HCT116 (cell line): ENCODE measurements around the gene ATP13A2. TPM values are rescaled to one million over a fixed set of nuclear protein-coding genes. Genes with fewer than 3 reads are reported as not detected.

Experiments used
- ATAC-seq: fragments of 200-7000 bp; cut with Tn5 transposase; 2 replicates; pipeline ENCODE4 v1.9.1; 2020; ENCODE audit warnings: mild to moderate bottlenecking, moderate library complexity
- BruUV-seq: library from RNA; stranded (reverse); fragments of 400-500 nt; replicated peaks from 2 replicates; lab custom pipeline; 2021; lab: Mats Ljungman, UMichigan
- CTCF ChIA-PET: fragments of 300-600 bp; sonication (Branson Sonifier 250); formaldehyde crosslinking; loops from one replicate; lab custom pipeline; 2021; ENCODE audit warnings: antibody characterized with exemption; lab: Charles Lee
- POLR2A ChIA-PET: fragments of 300-600, 350-600 bp; sonication (Branson Sonifier 250); formaldehyde crosslinking; loops from one replicate; lab custom pipeline; 2021; ENCODE audit warnings: antibody characterized with exemption; lab: Charles Lee
- RAD21 ChIA-PET, 2 experiments: fragments of 300-600 bp; sonication (Branson Sonifier 250); formaldehyde crosslinking; loops; one replicate each; lab custom pipeline; 2023; ENCODE audit warnings: low total read pairs in 2 of 2; ENCODE audit not compliant: uncharacterized antibody in 2 of 2, unreplicated experiment in 2 of 2, low non-redundant PET in 1 of 2; lab: Charles Lee
- DNase-seq: peaks from one replicate; pipeline ENCODE4 v3.0.0-alpha.2; 2010; ENCODE audit warnings: low read depth, low spot score
- H2AFZ ChIP-seq: fragments of 200-600 bp; shearing (Covaris generic), sonication (generic); 2 replicates; pipeline ENCODE4 v1.6.1; 2017; ENCODE audit warnings: low read depth, mixed run types, mixed read lengths, antibody characterized with exemption, low read length; ENCODE audit not compliant: poor library complexity, severe bottlenecking
- H3K27ac ChIP-seq: 2 replicates; pipeline ENCODE4 v1.5.1; 2012; ENCODE audit warnings: low read depth, low read length
- H3K27me3 ChIP-seq: fragments of 200-600 bp; sonication (generic); 2 replicates; pipeline ENCODE4 v1.6.1; 2016; ENCODE audit warnings: mixed run types, low read length, mixed read lengths; ENCODE audit not compliant: insufficient read depth
- H3K36me3 ChIP-seq, 2 experiments: fragments of 200-500 bp in 1 of 2; fragments of 200-600 bp in 1 of 2; sonication (Bioruptor generic) in 1 of 2; sonication (generic) in 1 of 2; 2 replicates each; pipeline versions ENCODE4 v1.5.1 to v1.6.1; 2014 to 2016; ENCODE audit warnings: low read length in 2 of 2, inconsistent platforms in 1 of 2, mixed read lengths in 1 of 2, mixed run types in 1 of 2; ENCODE audit not compliant: insufficient read depth in 2 of 2, control insufficient read depth in 1 of 2
- H3K4me1 ChIP-seq, 2 experiments: fragments of 200-600 bp in 1 of 2; sonication (generic) in 1 of 2; 2 replicates each; pipeline versions ENCODE4 v1.5.1 to v1.6.1; 2012 to 2017; ENCODE audit warnings: low read length in 2 of 2, inconsistent platforms in 1 of 2, mild to moderate bottlenecking in 1 of 2, mixed read lengths in 1 of 2, mixed run types in 1 of 2, moderate library complexity in 1 of 2; ENCODE audit not compliant: insufficient read depth in 2 of 2, control insufficient read depth in 1 of 2
- H3K4me2 ChIP-seq: fragments of 200-600 bp; sonication (generic); 2 replicates; pipeline ENCODE4 v1.6.1; 2017; ENCODE audit warnings: mixed run types, low read length, mixed read lengths
- H3K4me3 ChIP-seq, 2 experiments: fragments of 200-600 bp in 1 of 2; sonication (generic) in 1 of 2; replicated peaks in 1 of 2; 2 replicates each; pipeline ENCODE4 v1.5.1; 2011 to 2016; ENCODE audit warnings: low read length in 2 of 2, control low read depth in 1 of 2, low read depth in 1 of 2, mild to moderate bottlenecking in 1 of 2, mixed read lengths in 1 of 2, mixed run types in 1 of 2
- H3K79me2 ChIP-seq: fragments of 200-600 bp; sonication (generic); 2 replicates; pipeline ENCODE4 v1.6.1; 2017; ENCODE audit warnings: mild to moderate bottlenecking, mixed run types, low read length, moderate library complexity, mixed read lengths; ENCODE audit not compliant: insufficient read depth
- H3K9ac ChIP-seq: fragments of 200-600 bp; sonication (generic); 2 replicates; pipeline ENCODE4 v1.6.1; 2016; ENCODE audit warnings: low read length, mixed read lengths
- H3K9me2 ChIP-seq: fragments of 200-600 bp; sonication (generic), shearing (Covaris generic); 2 replicates; pipeline ENCODE4 v1.6.1; 2017; ENCODE audit warnings: mixed run types, mild to moderate bottlenecking, moderate library complexity; ENCODE audit not compliant: insufficient read depth
- H3K9me3 ChIP-seq, 2 experiments: fragments of 200-500 bp in 1 of 2; fragments of 200-600 bp in 1 of 2; sonication (Bioruptor generic) in 1 of 2; sonication (generic) in 1 of 2; 2 replicates each; pipeline ENCODE4 v1.6.1; 2014 to 2017; ENCODE audit warnings: low read length in 2 of 2, mixed read lengths in 2 of 2, inconsistent platforms in 1 of 2, low read depth in 1 of 2, mild to moderate bottlenecking in 1 of 2, mixed run types in 1 of 2, moderate library complexity in 1 of 2; ENCODE audit not compliant: control insufficient read depth in 1 of 2, insufficient read depth in 1 of 2
- H4K20me1 ChIP-seq: fragments of 200-600 bp; sonication (generic), shearing (Covaris generic); 2 replicates; pipeline ENCODE4 v1.6.1; 2017; ENCODE audit warnings: mixed run types, mild to moderate bottlenecking, moderate library complexity; ENCODE audit not compliant: insufficient read depth
- ATF3 ChIP-seq: IDR thresholded peaks from 2 replicates; pipeline ENCODE4 v1.6.1; 2012
- CBX3 ChIP-seq: IDR thresholded peaks from 2 replicates; pipeline ENCODE4 v1.6.1; 2012; ENCODE audit warnings: low read depth
- EGR1 ChIP-seq: IDR thresholded peaks from 2 replicates; pipeline ENCODE4 v1.6.1; 2012; ENCODE audit warnings: low read depth
- ELF1 ChIP-seq: IDR thresholded peaks from 2 replicates; pipeline ENCODE4 v1.6.1; 2012; ENCODE audit warnings: low read depth, borderline replicate concordance
- JUND ChIP-seq: IDR thresholded peaks from 2 replicates; pipeline ENCODE4 v1.6.1; 2012
- MAX ChIP-seq: IDR thresholded peaks from 2 replicates; pipeline ENCODE4 v1.6.1; 2012
- POLR2A ChIP-seq: IDR thresholded peaks from 2 replicates; pipeline ENCODE4 v1.7.0; 2011; ENCODE audit warnings: borderline replicate concordance; ENCODE audit not compliant: insufficient read depth, insufficient read length; ENCODE audit errors: extremely low read depth
- POLR2AphosphoS5 ChIP-seq: IDR thresholded peaks from 2 replicates; pipeline ENCODE4 v1.6.1; 2011; ENCODE audit warnings: mild to moderate bottlenecking, low read depth, low read length, moderate library complexity
- SP1 ChIP-seq: IDR thresholded peaks from 2 replicates; pipeline ENCODE4 v1.6.1; 2012; ENCODE audit warnings: low read depth
- ZBTB33 ChIP-seq: IDR thresholded peaks from 2 replicates; pipeline ENCODE4 v1.6.1; 2011; ENCODE audit warnings: mild to moderate bottlenecking, low read length, moderate library complexity; ENCODE audit not compliant: insufficient replicate concordance; ENCODE audit errors: extremely low read depth
- ZFX ChIP-seq: fragments of 450-650 bp; IDR thresholded peaks from 2 replicates; pipeline ENCODE4 v1.6.1; 2017
- ZNF274 ChIP-seq: fragments of 200-500 bp; sonication (Bioruptor generic); IDR thresholded peaks from 2 replicates; pipeline ENCODE4 v1.6.1; 2014; ENCODE audit warnings: mild to moderate bottlenecking, low read depth, low read length, inconsistent platforms
- intact Hi-C: fragments of 100-400 bp; cut with micrococcal nuclease; formaldehyde crosslinking; loops from 2 replicates; pipeline ENCODE4 v1.10.0; 2022
- total RNA-seq: library from RNA; stranded (reverse); gene quantifications from one replicate; pipeline ENCODE4 v1.2.1, GENCODE V29; 2021; ENCODE audit not compliant: unreplicated experiment

ATP13A2 gene
- total RNA-seq, 1 experiment from 2014 or later: 60.5 TPM

GRCh38 chr1:17012775-17013490 is 1.2 kb upstream of the ATP13A2 start:
- Histone ChIP-seq H3K27ac (no peak overlapping the region), H3K9ac (no peak overlapping the region), H3K36me3 (no peaks in the 10 kb centered on the region; a peak in 1 of 4 replicates), H3K4me3 (no peak overlapping the region), H3K4me1 (peaks cover 17 to 40% of the 10 kb centered on the region in 2 experiments), H3K79me2 (no peaks in the 10 kb centered on the region), H3K9me2 (no peaks in the 10 kb centered on the region), H3K4me2 (peak overlapping the region; percentile 94; the same call in 1 of the 2 replicates)
- ChIA-PET RAD21 (no interaction called here), CTCF (no interaction called here), POLR2A (interaction anchor here (1.3 kb wide), 1 partner anchor 108 kb away, joined by 4 read pairs; no protein-coding TSS in a partner anchor)
- intact Hi-C loops: loop anchor here (5.0 kb wide), 2 partner anchors 34 to 51 kb away; no protein-coding TSS in a partner anchor
- ATAC-seq: no peak
- TF ChIP-seq CBX3: no peak
- no peak for TF ChIP-seq ELF1
- TF ChIP-seq ATF3: no peak
- no peak for TF ChIP-seq ZFX
- TF ChIP-seq POLR2AphosphoS5: no peak
- no peak for TF ChIP-seq EGR1
- no peak for TF ChIP-seq MAX
- TF ChIP-seq ZNF274: no peak
- no peak for TF ChIP-seq JUND
- no peak for TF ChIP-seq ZBTB33
- no peak for TF ChIP-seq SP1
- no peak for TF ChIP-seq POLR2A
- TF ChIP-seq, all 23 proteins: peak for 0
- H4K20me1 ChIP-seq: no peaks in the 10 kb centered on the region
- DNase-seq: no peak
- BruUV-seq: no TSS peak
- no peaks in the 10 kb centered on the region for H3K9me3 ChIP-seq
- H2AFZ ChIP-seq: no peak overlapping the region
- H3K27me3 ChIP-seq: no peaks in the 10 kb centered on the region
